HepG2 (cell line): Measurements from ENCODE around the gene GLIS2. TPM values are rescaled to one million over a fixed set of nuclear protein-coding genes. Genes with fewer than 3 reads are reported as not detected.

Experiments used
- ATAC-seq: fragments of 200-7000 bp; cut with Tn5 transposase; 3 replicates; pipeline ENCODE4 v1.9.1; 2020; ENCODE audit warnings: mild to moderate bottlenecking, moderate library complexity
- BruUV-seq: library from RNA; stranded (reverse); fragments of 400-500 nt; replicated peaks from 2 replicates; lab custom pipeline; 2021; lab: Mats Ljungman, UMichigan
- CTCF ChIA-PET: fragments of 300-600 bp; formaldehyde crosslinking; extraction: SDS; loops from one replicate; lab custom pipeline; 2021; ENCODE audit warnings: low total read pairs, inconsistent platforms, low intra/inter-chr PET ratio; lab: Yijun Ruan, JAX
- POLR2A ChIA-PET: fragments of 350-600 bp; sonication (Branson Sonifier 250); formaldehyde crosslinking; loops from one replicate; lab custom pipeline; 2020; ENCODE audit warnings: antibody characterized with exemption, inconsistent platforms; lab: Yijun Ruan, JAX
- DNase-seq: peaks from one replicate; pipeline ENCODE4 v3.0.0-alpha.2; 2015; ENCODE audit warnings: low spot score
- FAIRE-seq: peaks from 3 replicates; lab custom pipeline; 2011; peaks lifted over from hg19 to GRCh38; lab: Jason Lieb, UNC
- H2AFZ ChIP-seq: one replicate; pipeline ENCODE4 v1.6.1; 2011; ENCODE audit warnings: low read length, inconsistent platforms
- H3K27ac ChIP-seq: fragments of 300-600 bp; 3 replicates; pipeline ENCODE4 v1.8.0; 2011; ENCODE audit warnings: mixed run types, mild to moderate bottlenecking, mixed read lengths, low read length, inconsistent platforms; ENCODE audit not compliant: insufficient read depth; ENCODE audit errors: extremely low read length
- H3K27me3 ChIP-seq, 2 experiments: fragments of 200-600 bp in 1 of 2; 2 replicates in 1 of 2; 3 replicates in 1 of 2; pipeline versions ENCODE4 v1.6.0 to v1.8.0; 2011; ENCODE audit warnings: low read length in 2 of 2, mild to moderate bottlenecking in 2 of 2, moderate library complexity in 2 of 2, inconsistent platforms in 1 of 2; ENCODE audit not compliant: insufficient read depth in 2 of 2, control insufficient read depth in 1 of 2
- H3K36me3 ChIP-seq, 2 experiments: fragments of 200-600 bp in 1 of 2; replicated peaks in 1 of 2; 2 replicates in 1 of 2; 3 replicates in 1 of 2; pipeline versions ENCODE4 v1.5.1 to v1.8.0; 2011; ENCODE audit warnings: low read length in 2 of 2, inconsistent platforms in 1 of 2; ENCODE audit not compliant: insufficient read depth in 2 of 2, control insufficient read depth in 1 of 2
- H3K4me1 ChIP-seq: 2 replicates; pipeline ENCODE4 v1.5.1; 2012; ENCODE audit warnings: low read length, inconsistent platforms; ENCODE audit not compliant: insufficient read depth
- H3K4me2 ChIP-seq: 2 replicates; pipeline ENCODE4 v1.6.0; 2011; ENCODE audit warnings: low read depth, low read length, inconsistent platforms
- H3K4me3 ChIP-seq, 3 experiments: fragments of 200-600 bp in 1 of 3; sonication (generic), shearing (Covaris generic) in 1 of 3; replicated peaks in 1 of 3; 2 replicates each; pipeline ENCODE4 v1.5.1; 2011 to 2016; ENCODE audit warnings: low read length in 3 of 3, inconsistent platforms in 2 of 3, low read depth in 2 of 3, mild to moderate bottlenecking in 2 of 3, control low read depth in 1 of 3, mixed read lengths in 1 of 3; ENCODE audit not compliant: insufficient read depth in 1 of 3
- H3K79me2 ChIP-seq: one replicate; pipeline ENCODE4 v1.6.1; 2011; ENCODE audit warnings: low read length, inconsistent platforms; ENCODE audit not compliant: insufficient read depth
- H3K9ac ChIP-seq: 2 replicates; pipeline ENCODE4 v1.6.0; 2011; ENCODE audit warnings: mild to moderate bottlenecking, low read depth, low read length, inconsistent platforms; ENCODE audit not compliant: insufficient read depth
- H3K9me3 ChIP-seq: 2 replicates; pipeline ENCODE4 v1.5.1; 2012; ENCODE audit warnings: mild to moderate bottlenecking, low read length
- H4K20me1 ChIP-seq: 2 replicates; pipeline ENCODE4 v1.6.0; 2011; ENCODE audit warnings: inconsistent platforms, mild to moderate bottlenecking, low read length, moderate library complexity; ENCODE audit not compliant: insufficient read depth
- KDM2A ChIP-seq: sonication (generic); formaldehyde crosslinking; IDR thresholded peaks from 2 replicates; pipeline ENCODE4 v1.4.0; 2020; ENCODE audit warnings: low read depth, missing genetic modification reagents, borderline replicate concordance
- ZNF121 ChIP-seq: sonication (generic); formaldehyde crosslinking; IDR thresholded peaks from 2 replicates; pipeline ENCODE4 v1.5.0; 2020; ENCODE audit warnings: mild to moderate bottlenecking, missing genetic modification reagents
- ZNF17 ChIP-seq: sonication (generic); formaldehyde crosslinking; IDR thresholded peaks from 2 replicates; pipeline ENCODE4 v1.5.0; 2020; ENCODE audit warnings: mild to moderate bottlenecking, missing genetic modification reagents
- ZNF589 ChIP-seq: sonication (generic); formaldehyde crosslinking; conservative IDR thresholded peaks from 2 replicates; pipeline ENCODE4 v1.8.0; 2022; ENCODE audit warnings: mild to moderate bottlenecking, moderate library complexity, missing genetic modification reagents
- WGBS: methylation state at CpG from one replicate; pipeline ENCODE4 v1.1.6; 2017; ENCODE audit warnings: low lambda C conversion rate; 5-methylcytosine and 5-hydroxymethylcytosine counted together
- in situ Hi-C: cut with HindIII; loops from 2 replicates; pipeline ENCODE4 v1.10.0; 2017; ENCODE audit warnings: low pct_unique_long_range_greater_than_20kb; ENCODE audit not compliant: extremely low pct_ligation_motif_present
- intact Hi-C: fragments of 100-400 bp; cut with micrococcal nuclease; formaldehyde crosslinking; loops from one replicate; pipeline ENCODE4 v1.10.0; 2022; ENCODE audit not compliant: unreplicated experiment
- polyA plus RNA-seq, 8 experiments: library from polyadenylated mRNA; depleted of rRNA in 3 of 8; stranded (reverse) in 7 of 8; unstranded in 1 of 8; fragments of >200 nt; fragmentation: Illumina TruSeq in 4 of 8; extraction: Trizol in 4 of 8; gene quantifications; 2 replicates each; pipeline versions ENCODE4 v1.2.1 to v1.2.3, GENCODE V29; 2011 to 2016; ENCODE audit warnings: low read depth in 4 of 8, missing spikeins in 1 of 8, mixed read lengths in 1 of 8; ENCODE audit not compliant: insufficient read depth in 1 of 8
- total RNA-seq, 5 experiments: library from RNA; depleted of rRNA; stranded (reverse); fragments of >200 nt; fragmentation: Illumina TruSeq; extraction: Trizol; gene quantifications; 2 replicates each; pipeline ENCODE4 v1.2.3, GENCODE V29; 2016; ENCODE audit warnings: low read depth in 1 of 5
- TF ChIP-seq, protein P1 (sequence below): sonication (generic); formaldehyde crosslinking; IDR thresholded peaks from 2 replicates; pipeline ENCODE4 v1.5.0; 2020; ENCODE audit warnings: mild to moderate bottlenecking, missing genetic modification reagents
- TF ChIP-seq, protein P2 (sequence below): IDR thresholded peaks from 2 replicates; pipeline ENCODE4 v1.6.1; 2012; ENCODE audit warnings: low read depth, low read length, improper control_type of control experiment
- TF ChIP-seq, protein P3 (sequence below): sonication (generic); formaldehyde crosslinking; IDR thresholded peaks from 2 replicates; pipeline ENCODE4 v1.5.1; 2020; ENCODE audit warnings: missing genetic modification reagents, mild to moderate bottlenecking, borderline replicate concordance

Gene GLIS2
- total and polyA plus RNA-seq, 2 of the 13 experiments (the other 11 are each of a cell fraction or from before 2014, with no cell fraction given) = 0.28 to 0.29 TPM

DNA sequence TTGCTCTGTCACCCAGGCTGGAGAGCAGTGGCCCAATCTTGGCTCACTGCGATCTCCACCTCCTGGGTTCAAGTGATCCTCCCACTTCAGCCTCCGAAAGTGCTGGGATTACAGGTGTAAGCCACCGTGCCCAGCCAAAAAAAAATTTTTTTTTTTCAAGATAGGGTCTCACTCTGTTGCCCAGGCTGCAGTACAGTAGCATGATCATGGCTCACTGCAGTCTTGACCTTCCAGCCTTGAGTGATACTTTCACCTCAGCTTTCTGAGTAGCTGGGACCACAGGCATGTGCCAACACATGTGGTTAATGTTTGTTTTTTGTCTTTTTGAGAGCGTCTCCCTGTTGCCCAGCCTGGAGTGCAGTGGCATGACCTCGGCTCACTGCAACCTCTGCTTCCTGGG lies 37.0 kb downstream of the GLIS2 start:
- H3K79me2 ChIP-seq = peaks cover 25% of the 10 kb centered on the region
- in situ Hi-C loops = loop anchor here (5.0 kb wide), 1 partner anchor 34 kb away; no protein-coding TSS in a partner anchor

DNA sequence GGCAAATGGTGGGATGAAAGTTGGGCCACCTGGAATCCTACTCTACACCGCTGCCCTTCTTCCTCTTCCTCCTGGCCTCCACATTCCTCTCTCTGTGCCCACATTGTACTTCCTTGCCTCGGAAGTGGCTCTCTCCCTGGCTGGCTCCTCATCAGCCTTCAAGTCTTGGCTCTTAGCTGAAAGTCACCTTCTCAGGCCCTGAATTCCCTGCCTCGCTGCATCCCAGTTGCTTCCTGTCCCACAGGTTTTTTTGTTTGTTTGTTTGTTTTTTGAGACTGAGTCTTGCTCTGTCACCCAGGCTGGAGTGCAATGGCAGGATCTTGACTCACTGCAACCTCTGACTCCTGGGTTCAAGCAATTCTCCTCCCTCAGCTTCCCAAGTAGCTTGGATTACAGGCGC lies 37.8 kb downstream of the GLIS2 start:
- no peaks in the 10 kb centered on the region for H3K9me3 ChIP-seq
- ChIA-PET POLR2A (no interaction called here), CTCF (no interaction called here)
- no peaks in the 10 kb centered on the region for H4K20me1 ChIP-seq
- no peak overlapping the region for H3K9ac ChIP-seq
- WGBS = over 99% methylated on average over 4 of the region's 4 CpGs
- intact Hi-C loops (no loop called here), in situ Hi-C loops (loop anchor here (5.0 kb wide), 1 partner anchor 34 kb away; no protein-coding TSS in a partner anchor)
- H3K36me3 ChIP-seq = no peaks in the 10 kb centered on the region
- no peak overlapping the region for H3K4me3 ChIP-seq
- no peak for FAIRE-seq
- no peak overlapping the region for H3K27ac ChIP-seq
- H3K27me3 ChIP-seq = no peaks in the 10 kb centered on the region; a peak in 2 of 5 replicates
- no peak for DNase-seq
- ATAC-seq = no peak
- H3K4me2 ChIP-seq = no peak overlapping the region
- no peak overlapping the region for H2AFZ ChIP-seq
- peaks cover 40% of the 10 kb centered on the region for H3K4me1 ChIP-seq
- BruUV-seq = no TSS peak
- H3K79me2 ChIP-seq = peaks cover 19% of the 10 kb centered on the region
- no peak for TF ChIP-seq KDM2A (CRISPR knock-in tag)
- TF ChIP-seq ZNF589 (CRISPR knock-in tag) = no peak
- TF ChIP-seq, protein P1, sequence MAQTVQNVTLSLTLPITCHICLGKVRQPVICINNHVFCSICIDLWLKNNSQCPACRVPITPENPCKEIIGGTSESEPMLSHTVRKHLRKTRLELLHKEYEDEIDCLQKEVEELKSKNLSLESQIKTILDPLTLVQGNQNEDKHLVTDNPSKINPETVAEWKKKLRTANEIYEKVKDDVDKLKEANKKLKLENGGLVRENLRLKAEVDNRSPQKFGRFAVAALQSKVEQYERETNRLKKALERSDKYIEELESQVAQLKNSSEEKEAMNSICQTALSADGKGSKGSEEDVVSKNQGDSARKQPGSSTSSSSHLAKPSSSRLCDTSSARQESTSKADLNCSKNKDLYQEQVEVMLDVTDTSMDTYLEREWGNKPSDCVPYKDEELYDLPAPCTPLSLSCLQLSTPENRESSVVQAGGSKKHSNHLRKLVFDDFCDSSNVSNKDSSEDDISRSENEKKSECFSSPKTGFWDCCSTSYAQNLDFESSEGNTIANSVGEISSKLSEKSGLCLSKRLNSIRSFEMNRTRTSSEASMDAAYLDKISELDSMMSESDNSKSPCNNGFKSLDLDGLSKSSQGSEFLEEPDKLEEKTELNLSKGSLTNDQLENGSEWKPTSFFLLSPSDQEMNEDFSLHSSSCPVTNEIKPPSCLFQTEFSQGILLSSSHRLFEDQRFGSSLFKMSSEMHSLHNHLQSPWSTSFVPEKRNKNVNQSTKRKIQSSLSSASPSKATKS = no peak
- TF ChIP-seq, protein P2, sequence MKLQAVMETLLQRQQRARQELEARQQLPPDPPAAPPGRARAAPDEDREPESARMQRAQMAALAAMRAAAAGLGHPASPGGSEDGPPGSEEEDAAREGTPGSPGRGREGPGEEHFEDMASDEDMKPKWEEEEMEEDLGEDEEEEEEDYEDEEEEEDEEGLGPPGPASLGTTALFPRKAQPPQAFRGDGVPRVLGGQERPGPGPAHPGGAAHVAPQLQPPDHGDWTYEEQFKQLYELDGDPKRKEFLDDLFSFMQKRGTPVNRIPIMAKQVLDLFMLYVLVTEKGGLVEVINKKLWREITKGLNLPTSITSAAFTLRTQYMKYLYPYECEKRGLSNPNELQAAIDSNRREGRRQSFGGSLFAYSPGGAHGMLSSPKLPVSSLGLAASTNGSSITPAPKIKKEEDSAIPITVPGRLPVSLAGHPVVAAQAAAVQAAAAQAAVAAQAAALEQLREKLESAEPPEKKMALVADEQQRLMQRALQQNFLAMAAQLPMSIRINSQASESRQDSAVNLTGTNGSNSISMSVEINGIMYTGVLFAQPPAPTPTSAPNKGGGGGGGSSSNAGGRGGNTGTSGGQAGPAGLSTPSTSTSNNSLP = no peak
- TF ChIP-seq, protein P3, sequence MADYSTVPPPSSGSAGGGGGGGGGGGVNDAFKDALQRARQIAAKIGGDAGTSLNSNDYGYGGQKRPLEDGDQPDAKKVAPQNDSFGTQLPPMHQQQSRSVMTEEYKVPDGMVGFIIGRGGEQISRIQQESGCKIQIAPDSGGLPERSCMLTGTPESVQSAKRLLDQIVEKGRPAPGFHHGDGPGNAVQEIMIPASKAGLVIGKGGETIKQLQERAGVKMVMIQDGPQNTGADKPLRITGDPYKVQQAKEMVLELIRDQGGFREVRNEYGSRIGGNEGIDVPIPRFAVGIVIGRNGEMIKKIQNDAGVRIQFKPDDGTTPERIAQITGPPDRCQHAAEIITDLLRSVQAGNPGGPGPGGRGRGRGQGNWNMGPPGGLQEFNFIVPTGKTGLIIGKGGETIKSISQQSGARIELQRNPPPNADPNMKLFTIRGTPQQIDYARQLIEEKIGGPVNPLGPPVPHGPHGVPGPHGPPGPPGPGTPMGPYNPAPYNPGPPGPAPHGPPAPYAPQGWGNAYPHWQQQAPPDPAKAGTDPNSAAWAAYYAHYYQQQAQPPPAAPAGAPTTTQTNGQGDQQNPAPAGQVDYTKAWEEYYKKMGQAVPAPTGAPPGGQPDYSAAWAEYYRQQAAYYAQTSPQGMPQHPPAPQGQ (CRISPR knock-in tag) = no peak

More for the DNA sequence above, 37.0 kb downstream of the GLIS2 start:
- H3K4me1 ChIP-seq = peaks cover 48% of the 10 kb centered on the region
- no peak overlapping the region for H2AFZ ChIP-seq
- POLR2A ChIA-PET = no interaction called here
- CTCF ChIA-PET = no interaction called here
- no peak overlapping the region for H3K4me2 ChIP-seq
- peaks cover 4% of the 10 kb centered on the region; the same call in 1 of the 2 replicates for H4K20me1 ChIP-seq
- WGBS = 73% methylated on average over 5 of the region's 5 CpGs
- intact Hi-C loops = no loop called here
- H3K36me3 ChIP-seq = no peaks in the 10 kb centered on the region
- ATAC-seq (no peak), DNase-seq (no peak), FAIRE-seq (no peak)
- H3K4me3 ChIP-seq = no peak overlapping the region
- no peaks in the 10 kb centered on the region for H3K9me3 ChIP-seq
- BruUV-seq = no TSS peak
- no peaks in the 10 kb centered on the region; a peak in 2 of 5 replicates for H3K27me3 ChIP-seq
- no peak overlapping the region for H3K27ac ChIP-seq
- no peak overlapping the region for H3K9ac ChIP-seq
- TF ChIP-seq ZNF121 (CRISPR knock-in tag) = peak; percentile 72
- TF ChIP-seq ZNF17 (CRISPR knock-in tag) = no peak
